ENCODE data around the gene GPD2. TPM values are rescaled to one million over a fixed set of nuclear protein-coding genes. Genes with fewer than 3 reads are reported as not detected.
A peak's percentile ranks its signal among the peaks of the same experiment; 100 is the strongest.

The GPD2 gene
- total and polyA plus RNA-seq, 2 of the 4 experiments (the other 2 are of a cell fraction) = 20.4 to 100 TPM

DNA sequence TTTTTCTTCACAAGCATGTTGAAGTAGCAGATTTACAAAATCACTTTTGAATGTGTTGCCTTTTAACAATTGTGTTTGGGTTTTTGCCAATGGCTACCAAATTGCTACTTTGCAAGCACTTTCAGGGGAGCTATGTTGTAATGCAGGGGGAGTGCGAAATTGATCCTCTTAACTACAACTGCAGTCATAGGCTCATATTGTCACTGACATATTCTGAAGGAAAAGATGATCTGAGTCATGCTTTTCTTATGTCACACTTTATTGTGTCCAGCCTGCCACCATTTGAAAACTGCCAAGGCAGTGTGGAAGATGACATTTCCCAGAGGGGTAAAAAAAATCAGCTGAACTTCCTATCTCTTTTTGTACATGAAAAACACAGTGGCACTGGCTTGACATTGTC, 74.9 kb downstream of the GPD2 start:
- Histone ChIP-seq H3K4me2 (ENCODE audit: low read depth, low read length) (no peak overlapping the region), H2AFZ (replicated peaks; ENCODE audit: low read length, poor library complexity) (no peak overlapping the region), H3K27ac (ENCODE audit: insufficient read depth, low read length) (no peak overlapping the region), H4K8ac (ENCODE audit: low read depth in 2 of 2, low read length in 2 of 2) (no peak overlapping the region), H3K4me1 (ENCODE audit: control insufficient read depth, insufficient read depth, low read length) (peaks cover 6% of the 10 kb centered on the region), H3K9ac (ENCODE audit: low read depth, low read length) (no peak overlapping the region), H3K9me1 (ENCODE audit: insufficient read depth, low read length) (no peaks in the 10 kb centered on the region), H2BK5ac (ENCODE audit: low read depth, low read length, poor library complexity, severe bottlenecking) (no peak overlapping the region), H3K79me1 (ENCODE audit: low read depth in 1 of 2, low read length in 2 of 2) (peaks cover 4 to 8% of the 10 kb centered on the region in 2 experiments; a peak in 2 of 4 replicates), H2BK15ac (ENCODE audit: low read depth, low read length) (no peak overlapping the region), H3K23ac (ENCODE audit: low read depth, low read length) (no peak overlapping the region; the same call in 1 of the 2 replicates), H3K27me3 (ENCODE audit: control insufficient read depth, insufficient read depth, low read length) (no peaks in the 10 kb centered on the region), H3K4me3 (ENCODE audit: insufficient read depth, low read depth, low read length) (no peak overlapping the region), H2BK20ac (ENCODE audit: low read depth, low read length) (no peak overlapping the region), H4K91ac (ENCODE audit: insufficient read depth, low read depth, low read length) (no peak overlapping the region), H4K20me1 (ENCODE audit: insufficient read depth, low read length) (no peaks in the 10 kb centered on the region), H2AK5ac (ENCODE audit: low read depth, low read length) (no peak overlapping the region), H3K36me3 (ENCODE audit: control insufficient read depth, insufficient read depth, low read length) (peaks cover 2% of the 10 kb centered on the region; the same call in 1 of the 2 replicates), H2AK9ac (replicated peaks; ENCODE audit: low read depth, low read length, poor library complexity) (no peak overlapping the region), H2BK120ac (ENCODE audit: low read depth, low read length) (no peak overlapping the region), H3K56ac (ENCODE audit: extremely low read depth, insufficient read depth, low read length) (0 out of 2 replicates have a peak overlapping the region, but pooled peaks have one; percentile 11), H4K5ac (ENCODE audit: low read depth, low read length) (no peak overlapping the region), H3K14ac (replicated peaks; ENCODE audit: low read depth, low read length) (no peak overlapping the region), H3K18ac (ENCODE audit: low read depth, low read length) (no peak overlapping the region), H3K9me3 (ENCODE audit: control insufficient read depth, insufficient read depth, low read length) (no peaks in the 10 kb centered on the region), H3K4ac (ENCODE audit: low read depth, low read length) (no peak overlapping the region)
- no TSS peak for BruUV-seq (replicated peaks)
- DNase-seq (no peak), ATAC-seq (ENCODE audit: low read depth) (no peak)
- POLR2A ChIA-PET (ENCODE audit: unreplicated experiment) = interaction anchor here (0.6 kb wide), 1 partner anchor 28 kb away, joined by 20 read pairs; no protein-coding TSS in a partner anchor
- dilution Hi-C loops (cut with HindIII; ENCODE audit: low sequenced_read_pairs, unreplicated experiment) (no loop called here), intact Hi-C loops (cut with micrococcal nuclease) (loop anchor here (10.0 kb wide), 1 partner anchor 106 kb away; no protein-coding TSS in a partner anchor), in situ Hi-C loops (cut with MboI; ENCODE audit: low sequenced_read_pairs) (no loop called here)
- TF ChIP-seq, protein P1, sequence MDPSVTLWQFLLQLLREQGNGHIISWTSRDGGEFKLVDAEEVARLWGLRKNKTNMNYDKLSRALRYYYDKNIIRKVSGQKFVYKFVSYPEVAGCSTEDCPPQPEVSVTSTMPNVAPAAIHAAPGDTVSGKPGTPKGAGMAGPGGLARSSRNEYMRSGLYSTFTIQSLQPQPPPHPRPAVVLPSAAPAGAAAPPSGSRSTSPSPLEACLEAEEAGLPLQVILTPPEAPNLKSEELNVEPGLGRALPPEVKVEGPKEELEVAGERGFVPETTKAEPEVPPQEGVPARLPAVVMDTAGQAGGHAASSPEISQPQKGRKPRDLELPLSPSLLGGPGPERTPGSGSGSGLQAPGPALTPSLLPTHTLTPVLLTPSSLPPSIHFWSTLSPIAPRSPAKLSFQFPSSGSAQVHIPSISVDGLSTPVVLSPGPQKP (IDR thresholded peaks at IDR 0.05; ENCODE audit: borderline replicate concordance, low read depth, low read length) = no peak
- TF ChIP-seq SMC3 (IDR thresholded peaks at IDR 0.05; ENCODE audit: low read depth, low read length) (no peak), MAFK (IDR thresholded peaks at IDR 0.05; ENCODE audit: low read depth, low read length) (no peak), RCOR1 (IDR thresholded peaks at IDR 0.05; ENCODE audit: insufficient replicate concordance, low read length) (no peak), BHLHE40 (IDR thresholded peaks at IDR 0.05; ENCODE audit: low read depth, low read length) (no peak), MAZ (IDR thresholded peaks at IDR 0.05; ENCODE audit: borderline replicate concordance, low read depth, low read length) (no peak), POLR2A (IDR thresholded peaks at IDR 0.05; ENCODE audit: low read depth, low read length) (no peak), CEBPB (IDR thresholded peaks at IDR 0.05; ENCODE audit: low read depth, low read length) (no peak), MXI1 (IDR thresholded peaks at IDR 0.05; ENCODE audit: borderline replicate concordance, low read depth, low read length) (no peak), RFX5 (IDR thresholded peaks at IDR 0.05; ENCODE audit: low read depth, low read length) (no peak), FOS (IDR thresholded peaks at IDR 0.05; ENCODE audit: low read depth, low read length) (no peak)
- TF ChIP-seq, protein P2, sequence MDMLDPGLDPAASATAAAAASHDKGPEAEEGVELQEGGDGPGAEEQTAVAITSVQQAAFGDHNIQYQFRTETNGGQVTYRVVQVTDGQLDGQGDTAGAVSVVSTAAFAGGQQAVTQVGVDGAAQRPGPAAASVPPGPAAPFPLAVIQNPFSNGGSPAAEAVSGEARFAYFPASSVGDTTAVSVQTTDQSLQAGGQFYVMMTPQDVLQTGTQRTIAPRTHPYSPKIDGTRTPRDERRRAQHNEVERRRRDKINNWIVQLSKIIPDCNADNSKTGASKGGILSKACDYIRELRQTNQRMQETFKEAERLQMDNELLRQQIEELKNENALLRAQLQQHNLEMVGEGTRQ (IDR thresholded peaks at IDR 0.05; ENCODE audit: low read depth, low read length) = no peak
- TF ChIP-seq, protein P3, sequence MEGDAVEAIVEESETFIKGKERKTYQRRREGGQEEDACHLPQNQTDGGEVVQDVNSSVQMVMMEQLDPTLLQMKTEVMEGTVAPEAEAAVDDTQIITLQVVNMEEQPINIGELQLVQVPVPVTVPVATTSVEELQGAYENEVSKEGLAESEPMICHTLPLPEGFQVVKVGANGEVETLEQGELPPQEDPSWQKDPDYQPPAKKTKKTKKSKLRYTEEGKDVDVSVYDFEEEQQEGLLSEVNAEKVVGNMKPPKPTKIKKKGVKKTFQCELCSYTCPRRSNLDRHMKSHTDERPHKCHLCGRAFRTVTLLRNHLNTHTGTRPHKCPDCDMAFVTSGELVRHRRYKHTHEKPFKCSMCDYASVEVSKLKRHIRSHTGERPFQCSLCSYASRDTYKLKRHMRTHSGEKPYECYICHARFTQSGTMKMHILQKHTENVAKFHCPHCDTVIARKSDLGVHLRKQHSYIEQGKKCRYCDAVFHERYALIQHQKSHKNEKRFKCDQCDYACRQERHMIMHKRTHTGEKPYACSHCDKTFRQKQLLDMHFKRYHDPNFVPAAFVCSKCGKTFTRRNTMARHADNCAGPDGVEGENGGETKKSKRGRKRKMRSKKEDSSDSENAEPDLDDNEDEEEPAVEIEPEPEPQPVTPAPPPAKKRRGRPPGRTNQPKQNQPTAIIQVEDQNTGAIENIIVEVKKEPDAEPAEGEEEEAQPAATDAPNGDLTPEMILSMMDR (conservative IDR thresholded peaks at IDR 0.05; ENCODE audit: low read depth, low read length) = no peak
- WGBS, 2 experiments (ENCODE audit: extremely low coverage in 2 of 2, insufficient read length in 1 of 2) = no CpG with 5 or more reads among the region's 1 CpG
- CTCF ChIA-PET = no interaction called here

Measured in IMR-90 (cell line).